Nephron progenitor cell (in vitro differentiated cells): ENCODE measurements around the gene SDK1.

ENCODE experiments used
- DNase-seq: peaks from one replicate; pipeline ENCODE4 v3.0.0; 2021
- H3K27ac Mint-ChIP-seq: 2 replicates; pipeline ENCODE4 v1.8.0; 2021; ENCODE audit warnings: mild to moderate bottlenecking, moderate library complexity, mixed read lengths
- H3K27me3 Mint-ChIP-seq: 2 replicates; pipeline ENCODE4 v1.8.0; 2021; ENCODE audit warnings: mild to moderate bottlenecking, low read depth, mixed read lengths; ENCODE audit not compliant: poor library complexity
- H3K36me3 Mint-ChIP-seq: 2 replicates; pipeline ENCODE4 v1.8.0; 2021; ENCODE audit warnings: low read depth, mixed read lengths
- H3K4me1 Mint-ChIP-seq: 2 replicates; pipeline ENCODE4 v1.8.0; 2021; ENCODE audit warnings: mixed read lengths
- H3K4me3 Mint-ChIP-seq: 2 replicates; pipeline ENCODE4 v1.8.0; 2021; ENCODE audit warnings: mild to moderate bottlenecking, moderate library complexity, mixed read lengths
- H3K9me3 Mint-ChIP-seq: 2 replicates; pipeline ENCODE4 v1.8.0; 2021; ENCODE audit warnings: mild to moderate bottlenecking, moderate library complexity, mixed read lengths
- TF ChIP-seq, protein P1 (sequence below): fragments of 200-600 bp; sonication (generic); IDR thresholded peaks from 2 replicates; pipeline ENCODE4 v1.5.0; 2021; ENCODE audit warnings: antibody characterized with exemption

Gene SDK1

GRCh38 chr7:3951316-3952055, 650.4 kb downstream of the SDK1 start:
- peaks cover 4% of the 10 kb centered on the region for H3K27me3 Mint-ChIP-seq
- peaks cover 28% of the 10 kb centered on the region for H3K4me1 Mint-ChIP-seq
- no peak overlapping the region for H3K4me3 Mint-ChIP-seq

GRCh38 chr7:3953133-3953532, 652.1 kb downstream of the SDK1 start:
- no peak overlapping the region for H3K27ac Mint-ChIP-seq
- H3K9me3 Mint-ChIP-seq, result peaks cover 13% of the 10 kb centered on the region
- no peak overlapping the region for H3K4me3 Mint-ChIP-seq
- H3K36me3 Mint-ChIP-seq, result peaks cover 20% of the 10 kb centered on the region
- TF ChIP-seq, protein P1, sequence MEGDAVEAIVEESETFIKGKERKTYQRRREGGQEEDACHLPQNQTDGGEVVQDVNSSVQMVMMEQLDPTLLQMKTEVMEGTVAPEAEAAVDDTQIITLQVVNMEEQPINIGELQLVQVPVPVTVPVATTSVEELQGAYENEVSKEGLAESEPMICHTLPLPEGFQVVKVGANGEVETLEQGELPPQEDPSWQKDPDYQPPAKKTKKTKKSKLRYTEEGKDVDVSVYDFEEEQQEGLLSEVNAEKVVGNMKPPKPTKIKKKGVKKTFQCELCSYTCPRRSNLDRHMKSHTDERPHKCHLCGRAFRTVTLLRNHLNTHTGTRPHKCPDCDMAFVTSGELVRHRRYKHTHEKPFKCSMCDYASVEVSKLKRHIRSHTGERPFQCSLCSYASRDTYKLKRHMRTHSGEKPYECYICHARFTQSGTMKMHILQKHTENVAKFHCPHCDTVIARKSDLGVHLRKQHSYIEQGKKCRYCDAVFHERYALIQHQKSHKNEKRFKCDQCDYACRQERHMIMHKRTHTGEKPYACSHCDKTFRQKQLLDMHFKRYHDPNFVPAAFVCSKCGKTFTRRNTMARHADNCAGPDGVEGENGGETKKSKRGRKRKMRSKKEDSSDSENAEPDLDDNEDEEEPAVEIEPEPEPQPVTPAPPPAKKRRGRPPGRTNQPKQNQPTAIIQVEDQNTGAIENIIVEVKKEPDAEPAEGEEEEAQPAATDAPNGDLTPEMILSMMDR, result no peak
- DNase-seq, result no peak
- H3K27me3 Mint-ChIP-seq, result peaks cover 4% of the 10 kb centered on the region
- H3K4me1 Mint-ChIP-seq, result peaks cover 43% of the 10 kb centered on the region

More at GRCh38 chr7:3951316-3952055, 650.4 kb downstream of the SDK1 start:
- Mint-ChIP-seq H3K27ac (peak overlapping the region; percentile 84), H3K9me3 (peaks cover 18% of the 10 kb centered on the region), H3K36me3 (peaks cover 20% of the 10 kb centered on the region)
- TF ChIP-seq, protein P1, result no peak
- DNase-seq, result no peak

DNA sequence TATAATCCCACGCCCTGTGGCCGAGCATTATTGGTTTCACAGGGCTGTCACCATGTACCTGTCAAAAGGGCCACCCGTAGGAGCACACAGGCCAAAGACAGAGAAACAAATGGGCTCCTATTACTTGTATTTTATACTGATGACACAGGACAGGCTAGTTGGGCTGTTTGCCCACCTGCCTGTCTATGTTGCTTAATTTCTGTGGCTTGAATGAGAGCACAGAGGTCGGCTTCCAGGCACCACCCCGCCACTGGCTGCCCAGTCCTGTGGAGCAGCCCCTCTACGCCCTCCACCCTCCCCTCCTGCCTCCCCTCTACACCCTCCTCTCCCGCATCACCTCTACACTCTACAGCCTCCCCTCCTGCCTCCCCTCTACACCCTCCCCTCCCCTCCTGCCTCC, 652.9 kb downstream of the SDK1 start:
- Mint-ChIP-seq H3K27me3 (peaks cover 4% of the 10 kb centered on the region), H3K27ac (no peak overlapping the region), H3K4me1 (peaks cover 47% of the 10 kb centered on the region), H3K36me3 (peaks cover 20% of the 10 kb centered on the region), H3K9me3 (peaks cover 13% of the 10 kb centered on the region), H3K4me3 (no peak overlapping the region)
- TF ChIP-seq, protein P1, result no peak
- no peak for DNase-seq

DNA sequence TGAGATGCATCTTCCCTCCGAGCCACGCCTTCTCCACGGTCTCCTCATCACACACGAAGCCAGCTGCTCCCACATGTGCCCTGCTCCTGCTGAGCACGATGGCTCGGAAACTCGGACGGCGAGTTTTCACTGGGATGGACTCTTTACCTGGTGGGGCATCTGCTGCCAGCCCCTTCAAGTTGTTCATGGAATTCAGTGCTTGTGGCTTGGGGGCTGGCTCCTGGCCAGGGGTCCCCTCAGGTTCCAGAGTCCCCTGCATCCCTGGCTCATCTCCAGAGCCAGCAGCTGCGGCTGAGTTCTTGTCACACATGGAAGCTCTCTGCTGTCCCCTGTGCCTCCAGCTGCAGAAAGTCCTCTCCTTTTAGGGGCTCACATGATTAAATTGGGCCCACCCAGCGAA, 654.0 kb downstream of the SDK1 start:
- TF ChIP-seq, protein P1, result no peak
- peak overlapping the region; percentile 64 for H3K27ac Mint-ChIP-seq
- H3K27me3 Mint-ChIP-seq, result peaks cover 4% of the 10 kb centered on the region
- no peak overlapping the region for H3K4me3 Mint-ChIP-seq
- peaks cover 20% of the 10 kb centered on the region for H3K36me3 Mint-ChIP-seq
- H3K9me3 Mint-ChIP-seq, result peaks cover 13% of the 10 kb centered on the region
- DNase-seq, result no peak
- peaks cover 43% of the 10 kb centered on the region for H3K4me1 Mint-ChIP-seq

- TF ChIP-seq, protein P1, result no peak
- peak overlapping the region; percentile 73 for H3K27ac Mint-ChIP-seq
- peaks cover 12% of the 10 kb centered on the region for H3K36me3 Mint-ChIP-seq
- no peak overlapping the region for H3K4me3 Mint-ChIP-seq
- H3K9me3 Mint-ChIP-seq, result peaks cover 10% of the 10 kb centered on the region
- DNase-seq, result no peak
- H3K4me1 Mint-ChIP-seq, result peaks cover 43% of the 10 kb centered on the region
- peaks cover 7% of the 10 kb centered on the region for H3K27me3 Mint-ChIP-seq
Measured at GRCh38 chr7:3955751-3956696, 655.0 kb downstream of the SDK1 start.
